IMR-90 (cell line): Measurements from ENCODE around the gene RAD51B. TPM values are rescaled to one million over a fixed set of nuclear protein-coding genes. Genes with fewer than 3 reads are reported as not detected.
A peak's percentile ranks its signal among the peaks of the same experiment; 100 is the strongest.

ENCODE experiments used
- ATAC-seq: fragments of 200-7000 bp; cut with Tn5 transposase; 2 replicates; pipeline ENCODE4 v1.9.1; 2020; ENCODE audit warnings: low read depth, mild to moderate bottlenecking, moderate library complexity
- BruUV-seq: library from RNA; stranded (reverse); fragments of 400-500 nt; replicated peaks from 2 replicates; lab custom pipeline; 2021; lab: Mats Ljungman, UMichigan
- CTCF ChIA-PET: fragments of 300-600 bp; formaldehyde crosslinking; extraction: SDS; loops from one replicate; lab custom pipeline; 2021; ENCODE audit warnings: antibody characterized with exemption; lab: Yijun Ruan, JAX
- POLR2A ChIA-PET: fragments of 300-600 bp; sonication (Branson Sonifier 250); formaldehyde crosslinking; loops from one replicate; lab custom pipeline; 2022; ENCODE audit warnings: antibody characterized with exemption; ENCODE audit not compliant: unreplicated experiment; lab: Charles Lee
- DNase-seq: peaks from one replicate; pipeline ENCODE4 v3.0.0; 2013
- H2AFZ ChIP-seq: replicated peaks from 2 replicates; pipeline ENCODE3; 2013; ENCODE audit warnings: low read length, mild to moderate bottlenecking; ENCODE audit not compliant: poor library complexity
- H2AK5ac ChIP-seq: 2 replicates; pipeline ENCODE4 v1.6.1; 2013; ENCODE audit warnings: low read depth, low read length, inconsistent platforms
- H2AK9ac ChIP-seq: replicated peaks from 2 replicates; pipeline ENCODE3; 2013; ENCODE audit warnings: mild to moderate bottlenecking, low read depth, low read length, moderate library complexity; ENCODE audit not compliant: poor library complexity
- H2BK120ac ChIP-seq: 2 replicates; pipeline ENCODE4 v1.6.1; 2013; ENCODE audit warnings: low read depth, low read length, inconsistent platforms
- H2BK15ac ChIP-seq: 3 replicates; pipeline ENCODE4 v1.6.1; 2013; ENCODE audit warnings: low read depth, low read length, inconsistent platforms
- H2BK20ac ChIP-seq: 2 replicates; pipeline ENCODE4 v1.6.1; 2013; ENCODE audit warnings: low read depth, mild to moderate bottlenecking, inconsistent platforms, low read length, moderate library complexity
- H2BK5ac ChIP-seq: 2 replicates; pipeline ENCODE4 v1.6.1; 2013; ENCODE audit warnings: mild to moderate bottlenecking, low read depth, low read length, inconsistent platforms; ENCODE audit not compliant: poor library complexity, severe bottlenecking
- H3K14ac ChIP-seq: replicated peaks from 2 replicates; pipeline ENCODE4 v1.6.1; 2013; ENCODE audit warnings: low read depth, low read length, inconsistent platforms
- H3K18ac ChIP-seq: 2 replicates; pipeline ENCODE4 v1.6.1; 2013; ENCODE audit warnings: low read depth, low read length, control low read depth
- H3K23ac ChIP-seq: 2 replicates; pipeline ENCODE4 v1.6.1; 2013; ENCODE audit warnings: low read depth, low read length, inconsistent platforms
- H3K27ac ChIP-seq: 2 replicates; pipeline ENCODE4 v1.5.1; 2013; ENCODE audit warnings: mild to moderate bottlenecking, control low read depth, low read length; ENCODE audit not compliant: insufficient read depth
- H3K27me3 ChIP-seq: 2 replicates; pipeline ENCODE4 v1.6.1; 2013; ENCODE audit warnings: low read length; ENCODE audit not compliant: control insufficient read depth, insufficient read depth
- H3K36me3 ChIP-seq: 2 replicates; pipeline ENCODE4 v1.6.1; 2013; ENCODE audit warnings: low read length, mixed read lengths; ENCODE audit not compliant: control insufficient read depth, insufficient read depth
- H3K4ac ChIP-seq: 2 replicates; pipeline ENCODE4 v1.6.1; 2013; ENCODE audit warnings: low read depth, low read length, inconsistent platforms
- H3K4me1 ChIP-seq: 2 replicates; pipeline ENCODE4 v1.6.1; 2013; ENCODE audit warnings: low read length, mixed read lengths; ENCODE audit not compliant: control insufficient read depth, insufficient read depth
- H3K4me2 ChIP-seq: 2 replicates; pipeline ENCODE4 v1.6.1; 2013; ENCODE audit warnings: low read depth, mild to moderate bottlenecking, control low read depth, low read length, moderate library complexity
- H3K4me3 ChIP-seq: 2 replicates; pipeline ENCODE4 v1.5.1; 2013; ENCODE audit warnings: low read depth, mild to moderate bottlenecking, control low read depth, low read length, moderate library complexity; ENCODE audit not compliant: insufficient read depth
- H3K56ac ChIP-seq: 2 replicates; pipeline ENCODE4 v1.6.1; 2013; ENCODE audit warnings: low read length, inconsistent platforms; ENCODE audit not compliant: insufficient read depth; ENCODE audit errors: extremely low read depth
- H3K79me1 ChIP-seq, 2 experiments: 2 replicates each; pipeline ENCODE4 v1.6.1; 2013; ENCODE audit warnings: low read length in 2 of 2, inconsistent platforms in 1 of 2, low read depth in 1 of 2
- H3K9ac ChIP-seq: 2 replicates; pipeline ENCODE4 v1.6.1; 2013; ENCODE audit warnings: low read depth, low read length, control low read depth
- H3K9me1 ChIP-seq: 2 replicates; pipeline ENCODE4 v1.6.1; 2013; ENCODE audit warnings: low read length, inconsistent platforms; ENCODE audit not compliant: insufficient read depth
- H3K9me3 ChIP-seq: 2 replicates; pipeline ENCODE4 v1.6.1; 2013; ENCODE audit warnings: low read length; ENCODE audit not compliant: control insufficient read depth, insufficient read depth
- H4K20me1 ChIP-seq: 2 replicates; pipeline ENCODE4 v1.6.1; 2013; ENCODE audit warnings: low read length, inconsistent platforms; ENCODE audit not compliant: insufficient read depth
- H4K5ac ChIP-seq: 2 replicates; pipeline ENCODE4 v1.6.1; 2013; ENCODE audit warnings: mild to moderate bottlenecking, low read depth, low read length, control low read depth
- H4K8ac ChIP-seq, 2 experiments: 2 replicates each; pipeline ENCODE4 v1.6.1; 2013; ENCODE audit warnings: low read depth in 2 of 2, low read length in 2 of 2, control low read depth in 1 of 2, inconsistent platforms in 1 of 2
- H4K91ac ChIP-seq: 2 replicates; pipeline ENCODE4 v1.6.1; 2013; ENCODE audit warnings: low read depth, low read length, inconsistent platforms; ENCODE audit not compliant: insufficient read depth
- FOS ChIP-seq: fragments of 150-350 bp; IDR thresholded peaks from 2 replicates; pipeline ENCODE4 v1.6.1; 2016; ENCODE audit warnings: low read depth, low read length
- WGBS, 2 experiments: methylation state at CpG; one replicate each; pipeline versions ENCODE4 v1.1.5 to v1.1.7; 2013; ENCODE audit warnings: missing lambda C conversion rate in 2 of 2; ENCODE audit not compliant: insufficient read length in 1 of 2; ENCODE audit errors: extremely low coverage in 2 of 2; 5-methylcytosine and 5-hydroxymethylcytosine counted together
- dilution Hi-C: fragments of 300-500 bp; cut with HindIII; formaldehyde crosslinking; loops from one replicate; pipeline ENCODE4 v1.14.3; 2018; ENCODE audit warnings: low sequenced_read_pairs; ENCODE audit not compliant: unreplicated experiment
- in situ Hi-C: fragments of 300-500 bp; cut with MboI; formaldehyde crosslinking; loops from 3 replicates; pipeline ENCODE4 v1.14.3; 2019; ENCODE audit warnings: low sequenced_read_pairs, inconsistent platforms, mixed read lengths
- intact Hi-C: fragments of 100-400 bp; cut with micrococcal nuclease; formaldehyde crosslinking; loops from 2 replicates; pipeline ENCODE4 v1.10.0; 2022
- polyA plus RNA-seq, 3 experiments: library from polyadenylated mRNA; depleted of rRNA; stranded (reverse); fragments of >200 nt; gene quantifications; 2 replicates each; pipeline ENCODE4 v1.2.3, GENCODE V29; 2012; ENCODE audit warnings: low replicate concordance in 1 of 3
- total RNA-seq: library from RNA; depleted of rRNA; stranded (reverse); fragments of >200 nt; gene quantifications from 2 replicates; pipeline ENCODE4 v1.2.3, GENCODE V29; 2012

The RAD51B gene
- total and polyA plus RNA-seq, 2 of the 4 experiments (the other 2 are of a cell fraction): 5.1 to 18.8 TPM

DNA sequence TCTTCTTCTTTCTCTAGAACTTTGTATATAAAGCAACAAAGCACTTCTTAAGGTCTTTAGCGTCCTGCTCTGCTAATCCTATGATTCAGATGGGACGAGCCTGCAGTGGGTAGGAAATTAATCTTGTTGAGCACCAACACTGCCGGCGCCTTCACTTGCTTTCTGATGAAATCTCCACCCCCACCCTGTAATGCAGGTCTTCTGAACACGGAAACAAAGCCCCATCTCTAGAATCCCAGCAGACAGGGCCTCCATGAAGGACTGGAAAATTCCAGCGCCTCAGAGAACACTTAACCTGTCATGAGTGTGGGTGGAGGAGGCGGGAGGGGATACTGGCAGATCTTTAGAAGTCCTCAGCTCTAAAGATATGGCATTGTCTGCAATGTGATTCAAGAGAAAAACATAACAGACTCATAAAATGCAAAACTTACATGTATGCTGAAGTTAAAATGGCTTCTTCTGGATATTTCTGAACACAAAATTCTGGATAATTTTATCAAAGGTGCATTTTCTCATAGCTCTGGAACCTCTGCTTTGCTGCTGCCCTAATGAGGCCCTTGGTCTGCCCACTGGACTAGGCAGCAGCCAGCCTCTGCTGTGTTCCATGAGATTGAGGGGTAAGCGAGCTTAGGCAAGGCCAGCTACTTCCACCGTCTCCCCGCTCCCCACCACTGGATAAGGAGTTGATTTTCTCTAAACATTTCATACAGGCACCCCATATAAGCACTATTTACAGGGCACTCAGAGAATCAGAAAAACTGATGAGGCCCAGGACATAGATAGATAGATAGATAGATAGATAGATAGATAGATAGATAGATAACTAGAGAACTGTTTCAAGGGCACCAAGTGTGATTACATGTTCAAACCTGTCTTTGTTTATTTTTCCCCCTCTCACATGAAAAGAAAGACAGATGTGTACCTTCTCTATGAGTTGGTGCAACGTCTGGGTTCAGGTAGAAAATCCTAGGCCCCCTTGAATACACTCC lies 930.2 kb downstream of the RAD51B start:
- Histone ChIP-seq H3K27ac (no peak overlapping the region), H3K14ac (no peak overlapping the region), H3K9me3 (no peaks in the 10 kb centered on the region), H3K9ac (no peak overlapping the region), H2BK15ac (no peak overlapping the region), H2AFZ (peak overlapping the region; percentile 59), H3K4me2 (no peak overlapping the region), H3K4ac (no peak overlapping the region), H3K79me1 (no peaks in the 10 kb centered on the region), H2BK120ac (no peak overlapping the region), H3K4me3 (no peak overlapping the region), H4K8ac (no peak overlapping the region; a peak in 1 of 4 replicates), H3K9me1 (0 out of 2 replicates have a peak, but pooled peaks cover 2% of the 10 kb centered on the region), H3K36me3 (no peaks in the 10 kb centered on the region), H3K27me3 (peaks cover 3% of the 10 kb centered on the region; the same call in 1 of the 2 replicates), H4K20me1 (no peaks in the 10 kb centered on the region), H3K23ac (no peak overlapping the region), H3K18ac (no peak overlapping the region), H4K91ac (no peak overlapping the region), H3K56ac (no peak overlapping the region), H2BK5ac (no peak overlapping the region), H4K5ac (no peak overlapping the region), H2AK5ac (no peak overlapping the region), H2BK20ac (no peak overlapping the region), H2AK9ac (no peak overlapping the region), H3K4me1 (no peaks in the 10 kb centered on the region)
- DNase-seq: peak; percentile 41
- intact Hi-C loops (no loop called here), dilution Hi-C loops (no loop called here), in situ Hi-C loops (no loop called here)
- whole genome bisulfite sequencing, 2 experiments: no CpG with 5 or more reads among the region's 11 CpGs
- peak; percentile 21; the same call in 1 of the 2 replicates for ATAC-seq
- BruUV-seq: no TSS peak
- CTCF ChIA-PET: interaction anchor here (0.6 kb wide), 1 partner anchor 679 kb away, joined by 3 read pairs; no protein-coding TSS in a partner anchor
- POLR2A ChIA-PET: interaction anchor here (0.7 kb wide), 1 partner anchor 31 kb away, joined by 3 read pairs; no protein-coding TSS in a partner anchor
- no peak for TF ChIP-seq FOS
